Measurements from ENCODE around the gene MLLT1. TPM values are rescaled to one million over a fixed set of nuclear protein-coding genes. Genes with fewer than 3 reads are reported as not detected.

The MLLT1 gene
- total RNA-seq, 1 experiment from 2014 or later: 5.8 TPM

DNA sequence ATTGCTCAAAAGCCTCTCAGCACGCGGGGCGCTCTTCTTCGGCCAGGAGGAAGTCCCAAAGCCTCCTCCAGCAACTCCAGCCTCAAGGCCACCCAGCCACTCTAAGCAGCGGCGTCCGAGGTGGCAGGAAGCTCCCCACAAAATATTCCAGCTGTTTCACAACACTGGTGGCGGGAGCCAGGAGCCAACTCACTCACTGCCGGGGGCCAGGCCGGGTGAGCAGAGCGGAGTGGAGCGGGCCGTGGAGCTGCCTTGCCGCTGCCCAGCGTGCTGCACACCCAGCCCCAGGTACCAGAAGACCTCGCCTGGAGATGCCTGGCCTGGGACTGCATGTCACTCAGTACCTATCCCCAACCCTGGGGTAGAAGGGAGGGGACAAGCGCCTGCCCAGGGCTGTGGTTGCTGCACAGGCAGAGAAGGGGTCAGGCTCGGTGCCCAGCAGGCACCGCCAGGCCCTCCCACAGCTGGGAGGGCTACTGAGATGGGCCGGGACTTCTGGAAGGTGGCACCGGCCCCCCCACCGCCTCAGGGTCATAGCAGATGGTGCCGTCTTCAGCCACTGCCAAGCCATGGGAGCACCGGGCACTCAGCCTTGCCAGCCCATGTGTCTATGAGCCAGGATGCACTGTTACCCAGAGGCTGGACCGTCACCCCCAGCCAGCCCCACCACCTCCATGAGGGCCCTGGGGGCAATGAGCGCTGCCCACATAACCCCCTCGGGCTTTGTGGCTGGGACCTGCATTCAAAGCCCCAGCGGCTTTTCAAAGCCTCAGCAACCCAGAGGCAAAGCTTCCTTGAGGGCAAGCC lies 59.2 kb downstream of the MLLT1 start:
- DNase-seq (ENCODE audit: low read depth, low spot score): no peak
- in situ Hi-C loops (cut with HindIII; ENCODE audit: low pct_unique_long_range_greater_than_20kb, low sequenced_read_pairs): no loop called here

DNA sequence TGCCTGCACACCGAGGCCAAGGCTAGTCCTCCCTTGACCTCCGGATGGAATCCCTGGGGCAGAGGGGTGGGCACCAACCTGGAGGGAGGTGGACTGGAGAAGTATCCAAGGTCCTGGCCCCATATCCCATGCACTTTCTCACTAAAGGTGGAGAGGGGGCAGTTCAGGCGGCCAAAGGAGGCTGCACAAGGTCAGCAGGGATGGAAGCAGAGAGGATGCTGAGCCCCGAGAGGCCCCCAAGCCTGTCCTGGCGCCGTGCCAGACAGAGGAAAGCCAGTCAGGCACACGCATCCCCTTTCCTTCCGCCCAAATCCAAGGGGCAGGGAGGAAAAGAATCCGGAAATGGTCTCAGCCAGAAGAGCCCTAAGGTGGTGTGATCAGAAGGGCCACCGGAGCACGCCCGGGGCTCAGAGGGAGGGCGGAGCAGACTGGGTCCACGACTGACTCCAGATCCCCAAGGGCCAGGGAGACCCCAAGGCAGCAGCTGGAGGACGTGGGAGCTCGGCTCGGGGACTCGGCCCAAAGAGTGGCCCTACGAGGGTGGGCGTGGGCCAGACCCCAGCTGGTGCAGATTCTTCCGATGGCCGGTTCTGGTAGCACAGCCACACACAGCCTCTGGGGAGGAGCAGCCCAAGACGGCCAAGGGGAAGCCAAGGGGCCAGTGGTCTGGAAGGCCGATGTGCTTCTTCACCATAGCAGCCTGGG lies 60.0 kb downstream of the MLLT1 start:
- in situ Hi-C loops (cut with HindIII; ENCODE audit: low pct_unique_long_range_greater_than_20kb, low sequenced_read_pairs): no loop called here
- DNase-seq (ENCODE audit: low read depth, low spot score): no peak

DNA sequence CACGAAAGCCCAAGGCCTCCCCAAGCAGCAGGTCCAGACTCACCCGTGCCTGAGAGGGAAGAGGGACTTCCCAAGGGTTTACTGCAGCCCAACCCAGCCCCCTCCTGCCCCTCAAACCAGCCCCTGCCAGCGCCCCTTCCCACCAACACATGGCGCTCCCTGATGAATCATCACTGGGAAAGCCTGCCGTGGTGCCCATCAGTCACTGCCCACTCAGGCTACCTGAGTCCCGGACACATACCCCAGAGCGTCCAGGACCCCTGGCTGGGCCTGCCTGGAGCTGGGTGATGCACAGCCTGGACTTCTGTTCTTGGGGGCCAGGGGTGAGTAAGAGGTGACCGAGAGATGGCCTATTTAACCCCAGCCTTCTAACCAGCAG lies 60.6 kb downstream of the MLLT1 start:
- no peak for DNase-seq (ENCODE audit: low read depth, low spot score)
- in situ Hi-C loops (cut with HindIII; ENCODE audit: low pct_unique_long_range_greater_than_20kb, low sequenced_read_pairs): no loop called here

DNA sequence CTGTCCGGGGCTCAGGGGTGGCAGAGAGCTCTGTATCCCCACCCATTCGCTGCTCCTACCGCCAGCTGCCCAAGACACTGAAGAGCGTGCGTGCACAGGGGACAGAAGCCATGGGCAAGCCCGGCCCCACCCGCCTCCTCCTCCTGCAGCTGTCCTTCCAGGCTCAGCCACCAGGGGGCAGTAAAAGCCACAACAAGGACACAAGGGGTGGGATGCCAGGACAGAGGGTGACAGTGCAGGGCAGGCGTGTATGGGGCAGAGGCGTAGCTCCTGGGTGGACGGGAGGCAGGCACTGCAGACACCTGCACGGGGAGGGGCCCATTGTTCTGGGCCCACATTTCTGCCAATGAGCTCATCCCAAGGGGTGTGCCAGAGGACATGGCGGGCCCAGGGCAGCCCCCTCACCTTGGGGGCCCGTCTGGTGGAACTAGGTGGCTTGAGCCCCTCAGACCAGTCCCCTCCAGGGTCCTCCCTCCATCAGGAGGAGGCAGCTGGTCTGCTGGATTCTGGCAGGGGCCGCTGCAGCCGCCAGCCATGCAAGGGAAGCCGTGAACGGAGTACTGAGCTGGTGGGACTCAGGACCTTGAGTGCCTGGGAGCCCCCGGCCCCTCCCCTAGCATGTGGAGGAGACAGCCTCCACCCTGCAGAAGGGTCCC lies 61.2 kb downstream of the MLLT1 start:
- DNase-seq (ENCODE audit: low read depth, low spot score): peak; percentile 83
- in situ Hi-C loops (cut with HindIII; ENCODE audit: low pct_unique_long_range_greater_than_20kb, low sequenced_read_pairs): no loop called here

DNA sequence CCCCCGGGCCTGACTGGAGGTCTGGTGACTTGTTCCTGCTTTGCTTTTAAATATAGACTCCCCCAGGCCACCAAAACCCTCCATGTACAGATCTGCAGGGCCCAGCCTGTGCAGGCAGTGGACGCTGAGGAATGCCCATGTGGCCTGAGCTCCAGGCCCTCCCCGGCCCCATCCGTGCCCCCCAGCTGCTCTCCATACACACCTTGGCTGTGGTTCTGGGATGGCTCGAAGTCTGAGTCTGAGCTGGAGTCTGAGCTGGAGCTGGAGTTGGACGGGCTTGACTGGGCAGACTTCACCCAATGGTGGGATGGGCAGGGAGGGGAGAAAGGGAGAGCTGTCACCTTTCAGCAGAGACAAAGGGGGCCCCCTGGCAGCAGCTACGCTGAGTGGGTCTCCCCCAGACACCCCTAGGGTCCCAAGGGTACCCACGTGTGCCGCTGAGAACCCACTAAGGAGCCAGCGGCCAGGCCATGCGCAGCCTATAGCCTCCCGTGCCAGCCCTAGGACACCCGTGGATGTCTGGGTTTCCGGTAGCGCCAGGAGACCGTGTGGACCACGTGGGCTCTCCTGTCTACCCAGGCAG lies 61.9 kb downstream of the MLLT1 start:
- no peak for DNase-seq (ENCODE audit: low read depth, low spot score)
- in situ Hi-C loops (cut with HindIII; ENCODE audit: low pct_unique_long_range_greater_than_20kb, low sequenced_read_pairs): no loop called here

DNA sequence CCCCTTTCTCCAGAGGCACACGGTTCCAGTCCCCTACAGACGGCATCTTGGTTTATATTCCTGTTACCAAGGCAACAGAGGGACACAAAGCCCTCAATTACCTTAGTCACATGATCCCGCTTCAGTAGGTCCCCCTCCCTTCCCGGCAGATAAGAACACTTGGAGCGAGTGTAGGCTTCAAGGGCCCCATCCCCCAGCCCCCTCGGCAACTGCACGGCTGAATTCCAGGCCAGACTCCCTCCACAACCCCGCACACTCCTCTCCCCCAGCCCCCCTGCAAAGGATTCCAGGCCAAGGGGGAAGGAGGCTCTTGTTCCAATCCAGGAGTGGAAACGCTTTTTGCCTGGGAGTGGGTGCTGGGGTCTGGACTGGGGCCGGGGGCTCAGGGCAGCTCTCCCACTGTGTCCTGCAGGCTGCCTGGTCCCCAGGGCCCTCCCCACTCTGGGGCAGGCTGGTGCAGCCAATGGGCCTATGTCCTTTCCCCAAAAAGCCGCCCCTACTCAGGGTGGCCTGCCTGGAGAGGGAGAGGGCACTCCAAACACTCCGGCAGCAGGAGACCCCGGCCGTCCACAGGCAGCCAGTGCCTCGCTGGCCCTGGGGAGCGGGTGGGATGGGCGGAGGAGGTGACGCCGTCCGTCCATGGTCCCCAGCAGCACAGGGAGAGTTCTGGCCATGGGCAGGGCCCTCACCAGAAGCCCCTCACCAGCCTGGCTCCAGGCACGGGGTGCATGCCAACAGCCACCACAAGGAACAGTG lies 62.6 kb downstream of the MLLT1 start:
- in situ Hi-C loops (cut with HindIII; ENCODE audit: low pct_unique_long_range_greater_than_20kb, low sequenced_read_pairs): no loop called here
- no peak for DNase-seq (ENCODE audit: low read depth, low spot score)

DNA sequence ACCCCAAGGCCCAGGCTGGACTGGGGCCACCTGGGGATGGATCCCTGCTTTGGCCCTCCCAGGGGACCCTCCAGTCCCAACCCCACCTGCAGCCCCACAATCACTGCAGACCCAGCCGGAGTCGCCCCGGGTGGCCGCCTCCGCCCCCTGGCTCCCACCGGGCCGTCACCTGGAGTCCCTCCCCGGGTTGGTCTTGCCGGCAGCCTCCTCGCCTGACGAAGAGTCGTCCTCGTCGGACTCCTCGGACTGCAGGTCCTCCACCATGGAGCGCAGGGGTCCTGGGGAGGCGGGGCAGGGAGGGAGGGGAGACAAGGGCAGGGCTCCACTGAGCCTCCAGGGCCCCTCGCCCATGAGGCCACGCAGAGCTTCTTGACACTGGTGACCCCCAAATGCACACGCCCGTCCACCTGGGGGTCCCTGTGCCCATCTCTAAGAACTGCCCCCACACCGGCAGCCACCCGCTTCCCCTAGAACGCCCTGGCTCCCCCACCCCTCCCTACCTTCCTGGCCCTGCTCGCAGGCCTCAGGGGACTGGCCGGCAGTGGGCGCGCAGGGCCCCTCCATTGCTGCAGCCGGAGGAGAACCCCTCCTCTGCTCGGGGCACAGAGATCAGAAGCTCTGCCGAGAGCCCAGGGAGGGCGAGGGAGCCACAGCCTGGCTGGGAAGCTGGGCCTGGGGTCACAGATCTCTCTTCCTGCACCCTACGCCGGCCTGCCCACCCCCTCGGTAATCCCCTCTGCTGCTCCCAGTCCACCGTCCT lies 63.4 kb downstream of the MLLT1 start:
- no peak for DNase-seq (ENCODE audit: low read depth, low spot score)
- in situ Hi-C loops (cut with HindIII; ENCODE audit: low pct_unique_long_range_greater_than_20kb, low sequenced_read_pairs): no loop called here

DNA sequence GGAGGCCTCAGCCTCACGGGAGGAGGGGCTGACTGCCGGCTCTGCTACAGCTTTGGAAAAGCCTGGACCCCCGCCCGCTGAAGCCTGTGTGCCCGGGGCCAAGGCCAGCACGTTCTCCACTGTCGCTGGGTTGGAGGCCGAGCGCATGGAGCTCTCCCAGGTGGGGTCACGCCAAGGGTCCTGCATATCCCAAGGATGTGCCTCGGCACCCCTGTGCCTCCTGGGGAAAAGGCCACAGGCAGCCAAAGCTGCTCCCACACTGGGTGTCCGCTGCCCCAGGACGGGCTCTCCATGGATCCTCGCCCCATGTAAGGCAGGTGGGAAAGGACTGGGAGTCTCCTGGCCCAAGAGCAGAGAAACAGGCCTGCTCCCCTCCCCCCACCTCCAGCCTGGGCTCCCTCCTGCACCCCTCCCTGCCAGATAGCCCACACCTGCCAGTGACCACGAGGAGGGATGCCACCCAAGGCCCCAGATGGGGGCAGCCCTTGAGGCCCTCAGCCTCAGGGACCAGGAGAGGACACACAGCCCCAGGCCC lies 64.0 kb downstream of the MLLT1 start:
- DNase-seq (ENCODE audit: low read depth, low spot score): no peak
- in situ Hi-C loops (cut with HindIII; ENCODE audit: low pct_unique_long_range_greater_than_20kb, low sequenced_read_pairs): no loop called here

DNA sequence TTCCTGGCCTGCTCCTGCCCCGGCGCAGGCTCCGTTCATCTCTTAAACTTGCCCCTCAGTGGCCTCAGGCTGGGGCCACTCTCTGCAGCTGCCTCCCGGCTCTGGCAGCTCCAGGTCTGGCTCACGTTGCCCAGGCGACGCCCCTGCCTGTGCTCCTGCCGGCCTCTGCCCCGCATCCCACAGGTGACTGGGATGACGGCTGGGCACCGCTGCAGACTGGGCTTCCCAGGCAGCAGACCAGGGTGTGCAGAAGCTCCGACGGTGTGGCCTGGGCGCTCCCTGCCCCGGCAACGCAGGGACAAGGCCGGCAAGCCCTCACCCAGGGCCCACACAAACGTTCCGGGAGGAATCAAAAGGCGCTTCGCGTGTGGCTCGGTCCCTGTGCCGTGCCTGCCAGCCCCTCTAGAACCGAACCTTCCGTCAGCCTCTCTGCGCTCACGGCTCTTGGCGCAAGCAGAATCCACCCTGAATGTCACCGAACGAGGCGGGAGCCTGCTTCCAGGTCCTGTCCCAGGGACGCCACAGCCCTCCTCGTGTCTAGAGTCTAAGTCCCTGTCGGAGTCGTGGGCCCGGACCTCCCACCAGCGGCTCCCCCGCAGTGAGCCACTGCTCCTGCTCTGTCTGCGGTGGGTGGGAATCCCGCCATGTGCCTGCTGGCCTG lies 64.8 kb downstream of the MLLT1 start:
- no peak for DNase-seq (ENCODE audit: low read depth, low spot score)
- in situ Hi-C loops (cut with HindIII; ENCODE audit: low pct_unique_long_range_greater_than_20kb, low sequenced_read_pairs): no loop called here

DNA sequence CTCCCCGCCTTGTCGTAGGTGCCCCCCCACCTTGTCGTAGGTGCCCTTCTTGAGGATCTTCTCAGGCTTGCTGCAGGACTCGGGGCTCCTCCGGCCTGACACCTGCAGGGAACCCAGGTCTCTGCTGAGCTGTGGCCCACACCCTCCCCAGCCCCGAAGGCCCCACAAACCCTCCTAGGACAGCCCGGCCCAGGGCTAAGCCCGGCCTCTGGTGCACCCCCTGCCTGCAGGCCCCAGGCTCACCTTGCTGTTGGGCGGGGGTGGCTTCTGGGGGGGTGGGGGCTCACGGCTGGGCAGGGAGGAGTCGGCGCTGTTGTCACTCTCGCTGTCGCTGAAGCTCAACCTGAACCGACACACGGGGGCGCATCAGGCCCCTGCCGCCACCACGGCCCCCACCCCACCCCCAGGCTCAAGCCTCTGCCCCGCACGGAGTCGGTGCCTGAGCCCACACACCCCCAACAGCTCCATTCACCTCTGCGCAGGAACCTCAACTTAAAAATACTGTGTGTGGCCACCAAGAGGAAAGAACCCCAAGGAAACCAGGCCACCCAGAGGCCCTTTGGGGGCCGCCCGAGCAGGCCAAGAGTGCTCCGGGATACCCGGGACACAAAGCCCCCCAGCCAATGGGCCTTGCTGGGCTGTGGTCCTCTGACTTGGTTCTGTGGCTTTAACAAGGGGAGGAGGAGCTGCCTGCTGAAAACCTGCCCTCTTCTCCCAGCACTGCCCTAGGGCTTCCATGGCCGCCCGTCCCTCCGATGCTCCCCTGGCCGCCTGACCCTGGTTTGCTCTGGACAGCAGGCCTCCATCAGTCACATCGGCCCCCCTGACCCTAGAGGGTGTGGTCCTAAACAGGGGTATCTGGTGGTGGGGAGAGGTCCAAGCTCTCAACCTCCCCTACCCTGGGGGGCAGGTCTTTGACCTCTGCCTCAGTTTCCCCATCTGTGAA lies 65.8 kb downstream of the MLLT1 start:
- DNase-seq (ENCODE audit: low read depth, low spot score): no peak
- in situ Hi-C loops (cut with HindIII; ENCODE audit: low pct_unique_long_range_greater_than_20kb, low sequenced_read_pairs): no loop called here

DNA sequence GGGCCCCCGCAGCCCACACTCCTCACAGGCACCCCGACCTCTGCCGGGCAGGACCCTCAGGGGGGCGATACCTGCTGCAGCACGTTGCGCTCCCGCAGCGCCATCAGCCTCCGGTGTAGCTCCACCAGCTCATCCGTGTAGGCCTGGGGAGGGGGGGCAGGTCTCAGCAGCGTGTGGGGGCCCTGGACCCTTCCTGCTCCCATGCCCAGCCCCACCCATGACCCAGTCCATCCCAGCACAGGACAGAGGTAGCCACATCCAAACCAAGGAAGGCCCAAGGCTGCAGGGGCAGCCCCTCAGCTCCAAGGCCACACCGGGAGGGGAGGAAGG lies 66.5 kb downstream of the MLLT1 start:
- no peak for DNase-seq (ENCODE audit: low read depth, low spot score)
- in situ Hi-C loops (cut with HindIII; ENCODE audit: low pct_unique_long_range_greater_than_20kb, low sequenced_read_pairs): no loop called here

DNA sequence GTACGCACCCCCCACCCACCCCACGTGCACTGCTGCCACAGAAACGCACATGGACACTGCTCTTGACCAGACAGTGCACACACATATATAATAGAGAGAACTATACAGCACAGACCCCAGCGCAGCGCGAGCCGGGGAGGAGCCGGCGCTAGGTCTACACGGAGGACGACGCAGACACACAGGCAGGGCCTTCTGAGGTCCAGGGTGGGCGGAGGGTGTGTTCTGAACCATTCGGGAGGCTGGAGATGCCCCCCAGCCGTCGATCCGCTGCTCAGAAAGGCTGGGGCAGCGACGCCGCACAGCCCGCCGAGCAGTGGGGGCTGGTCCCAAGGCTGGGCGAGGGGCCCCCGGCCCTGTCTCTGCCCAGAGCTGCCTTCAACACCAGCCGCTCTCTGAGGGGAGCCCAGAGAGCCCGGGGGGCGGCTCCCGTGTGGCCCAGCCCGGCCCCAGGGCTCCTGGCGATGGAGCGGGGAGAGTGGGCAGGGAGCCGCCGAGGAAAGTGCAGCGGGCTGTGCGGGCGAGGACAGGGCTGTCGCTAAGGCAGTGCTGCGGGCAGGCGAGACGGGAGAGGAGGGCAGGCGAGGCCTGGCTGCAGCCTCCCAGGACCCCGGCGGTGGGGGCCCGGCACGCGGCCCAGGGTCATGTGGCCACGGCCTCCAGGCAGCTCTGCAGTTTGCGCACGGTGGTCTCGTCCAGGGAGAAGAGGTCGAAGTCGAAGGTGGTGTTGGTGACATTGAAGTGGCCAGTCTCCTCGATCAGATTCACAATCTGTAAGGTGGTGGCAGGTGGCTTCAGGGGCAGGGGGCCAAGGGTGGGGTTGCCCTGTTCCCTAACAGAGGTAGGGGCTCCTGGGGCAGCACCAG lies 67.1 kb downstream of the MLLT1 start:
- DNase-seq (ENCODE audit: low read depth, low spot score): no peak
- in situ Hi-C loops (cut with HindIII; ENCODE audit: low pct_unique_long_range_greater_than_20kb, low sequenced_read_pairs): no loop called here

DNA sequence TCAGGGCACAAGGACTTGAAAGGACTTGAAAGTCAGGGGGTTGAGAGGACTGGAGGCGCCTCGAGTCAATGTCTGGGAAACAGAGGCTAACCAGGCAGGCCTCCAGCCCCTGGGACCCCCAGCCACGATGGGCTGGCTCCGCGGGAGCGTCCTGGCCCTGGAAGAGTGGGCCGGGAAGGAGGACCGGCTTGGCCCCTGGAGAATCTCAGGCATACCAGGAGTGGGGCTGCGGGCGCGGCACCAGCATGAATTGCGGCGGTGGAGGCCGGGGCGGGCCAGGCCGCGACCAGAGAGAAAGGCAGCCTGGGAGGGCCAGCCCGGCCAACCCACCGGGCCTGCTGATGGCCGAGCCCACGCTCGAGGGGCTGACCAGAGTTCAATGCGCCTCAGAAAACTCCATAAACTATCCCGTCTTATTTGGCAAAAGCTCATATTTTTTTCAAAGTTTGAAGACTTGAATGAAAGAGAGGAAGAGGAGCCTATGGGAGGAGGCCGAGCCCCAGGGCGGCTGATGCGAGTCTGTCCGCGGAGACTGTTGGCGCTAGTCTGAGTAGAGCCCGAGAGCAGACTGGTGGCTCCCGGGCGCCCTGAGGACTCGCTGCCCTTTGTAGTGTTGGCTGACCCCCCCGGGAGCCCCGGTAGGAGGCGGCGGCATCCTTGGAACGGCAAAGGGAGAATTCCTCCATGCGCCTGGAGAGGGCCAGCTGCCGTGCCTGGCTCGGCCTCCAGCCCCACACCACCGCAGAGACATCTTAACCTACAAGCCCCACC lies 68.0 kb downstream of the MLLT1 start:
- DNase-seq (ENCODE audit: low read depth, low spot score): no peak
- in situ Hi-C loops (cut with HindIII; ENCODE audit: low pct_unique_long_range_greater_than_20kb, low sequenced_read_pairs): no loop called here
